ENCODE measurements around the gene ANKS1B. TPM values are rescaled to one million over a fixed set of nuclear protein-coding genes. Genes with fewer than 3 reads are reported as not detected.

ANKS1B gene
- total RNA-seq, 1 experiment from 2014 or later, result 5.8 TPM

GRCh38 chr12:99271071-99271470 lies 713.7 kb downstream of the ANKS1B start:
- no peaks in the 10 kb centered on the region; the same call in 1 of the 2 replicates for H3K4me1 Mint-ChIP-seq
- no peak overlapping the region for H3K4me3 Mint-ChIP-seq
- ATAC-seq (no peak), DNase-seq (ENCODE audit: low spot score) (no peak)
- TF ChIP-seq, protein P1, sequence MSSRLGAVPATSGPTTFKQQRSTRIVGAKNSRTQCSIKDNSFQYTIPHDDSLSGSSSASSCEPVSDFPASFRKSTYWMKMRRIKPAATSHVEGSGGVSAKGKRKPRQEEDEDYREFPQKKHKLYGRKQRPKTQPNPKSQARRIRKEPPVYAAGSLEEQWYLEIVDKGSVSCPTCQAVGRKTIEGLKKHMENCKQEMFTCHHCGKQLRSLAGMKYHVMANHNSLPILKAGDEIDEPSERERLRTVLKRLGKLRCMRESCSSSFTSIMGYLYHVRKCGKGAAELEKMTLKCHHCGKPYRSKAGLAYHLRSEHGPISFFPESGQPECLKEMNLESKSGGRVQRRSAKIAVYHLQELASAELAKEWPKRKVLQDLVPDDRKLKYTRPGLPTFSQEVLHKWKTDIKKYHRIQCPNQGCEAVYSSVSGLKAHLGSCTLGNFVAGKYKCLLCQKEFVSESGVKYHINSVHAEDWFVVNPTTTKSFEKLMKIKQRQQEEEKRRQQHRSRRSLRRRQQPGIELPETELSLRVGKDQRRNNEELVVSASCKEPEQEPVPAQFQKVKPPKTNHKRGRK (CRISPR knock-in tag; IDR thresholded peaks at IDR 0.05; ENCODE audit: borderline replicate concordance), result no peak
- TF ChIP-seq ZSCAN18 (CRISPR knock-in tag; IDR thresholded peaks at IDR 0.05), result no peak
- TF ChIP-seq JUN (CRISPR knock-in tag; IDR thresholded peaks at IDR 0.05), result no peak
- no peak for TF ChIP-seq ZBTB43 (CRISPR knock-in tag; IDR thresholded peaks at IDR 0.05)
- no peak for TF ChIP-seq FOXP1 (CRISPR knock-in tag; IDR thresholded peaks at IDR 0.05; ENCODE audit: borderline replicate concordance)
- TF ChIP-seq, protein P2, sequence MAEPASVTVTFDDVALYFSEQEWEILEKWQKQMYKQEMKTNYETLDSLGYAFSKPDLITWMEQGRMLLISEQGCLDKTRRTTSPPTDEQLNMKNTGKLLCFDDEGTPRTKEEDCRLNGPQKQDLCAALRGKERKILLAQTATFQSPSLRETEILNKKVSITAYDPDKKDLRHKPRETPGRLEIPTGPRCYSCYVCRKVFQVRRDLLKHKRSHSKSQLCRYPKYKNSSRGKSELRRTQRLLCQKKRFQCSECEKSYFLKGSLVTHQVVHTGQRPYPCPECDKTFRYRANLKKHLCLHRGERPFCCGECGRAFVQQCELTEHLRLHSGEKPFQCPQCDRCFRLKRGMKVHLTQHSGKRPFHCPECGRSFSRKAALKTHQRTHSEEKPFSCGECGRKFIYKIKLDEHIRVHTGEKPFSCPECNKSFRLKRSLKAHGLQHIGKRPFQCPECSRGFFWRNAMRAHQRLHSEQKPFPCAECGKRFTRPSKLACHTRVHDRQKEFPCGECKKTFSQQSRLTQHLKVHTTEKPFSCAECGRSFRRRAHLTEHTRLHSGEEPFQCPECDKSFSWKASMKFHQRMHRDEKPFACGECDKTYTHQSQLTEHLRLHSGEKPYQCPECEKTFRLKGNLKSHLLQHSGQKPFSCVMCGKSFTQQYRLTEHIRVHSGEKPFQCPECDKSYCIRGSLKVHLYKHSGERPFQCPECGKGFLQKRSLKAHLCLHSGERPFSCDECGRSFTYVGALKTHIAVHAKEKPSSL (CRISPR knock-in tag; conservative IDR thresholded peaks at IDR 0.05), result no peak
- no peak for TF ChIP-seq KAT7 (CRISPR knock-in tag; IDR thresholded peaks at IDR 0.05; ENCODE audit: borderline replicate concordance)
- TF ChIP-seq AFF4 (CRISPR knock-in tag; IDR thresholded peaks at IDR 0.05; ENCODE audit: borderline replicate concordance), result no peak
- TF ChIP-seq HMGXB4 (CRISPR knock-in tag; IDR thresholded peaks at IDR 0.05), result no peak
- no peak for TF ChIP-seq TCF7 (CRISPR knock-in tag; IDR thresholded peaks at IDR 0.05; ENCODE audit: low read depth)
- no peak for TF ChIP-seq ATF1 (CRISPR knock-in tag; IDR thresholded peaks at IDR 0.05)
- H3K27me3 Mint-ChIP-seq (ENCODE audit: low read depth), result no peaks in the 10 kb centered on the region
- CTCF ChIA-PET, result no interaction called here
- H3K27ac Mint-ChIP-seq, result no peak overlapping the region
- H3K36me3 Mint-ChIP-seq, result no peaks in the 10 kb centered on the region
- POLR2A ChIA-PET, result no interaction called here
- H3K9me3 Mint-ChIP-seq, result peaks cover 21% of the 10 kb centered on the region

GRCh38 chr12:99267038-99267437 lies 717.7 kb downstream of the ANKS1B start:
- H3K9me3 Mint-ChIP-seq, result peaks cover 20% of the 10 kb centered on the region
- H3K27me3 Mint-ChIP-seq (ENCODE audit: low read depth), result no peaks in the 10 kb centered on the region
- ChIA-PET POLR2A (no interaction called here), CTCF (no interaction called here)
- DNase-seq (ENCODE audit: low spot score) (no peak), ATAC-seq (no peak)
- peaks cover 5% of the 10 kb centered on the region for H3K4me1 Mint-ChIP-seq
- no peak overlapping the region for H3K27ac Mint-ChIP-seq
- H3K4me3 Mint-ChIP-seq, result no peak overlapping the region
- peaks cover 5% of the 10 kb centered on the region for H3K36me3 Mint-ChIP-seq
- TF ChIP-seq NR1H2 (CRISPR knock-in tag; IDR thresholded peaks at IDR 0.05) (no peak), ZNF423 (CRISPR knock-in tag; IDR thresholded peaks at IDR 0.05) (no peak), ZNF317 (CRISPR knock-in tag; IDR thresholded peaks at IDR 0.05; ENCODE audit: borderline replicate concordance, low read depth) (no peak), CREM (CRISPR knock-in tag; IDR thresholded peaks at IDR 0.05) (no peak)
- TF ChIP-seq, protein P3, sequence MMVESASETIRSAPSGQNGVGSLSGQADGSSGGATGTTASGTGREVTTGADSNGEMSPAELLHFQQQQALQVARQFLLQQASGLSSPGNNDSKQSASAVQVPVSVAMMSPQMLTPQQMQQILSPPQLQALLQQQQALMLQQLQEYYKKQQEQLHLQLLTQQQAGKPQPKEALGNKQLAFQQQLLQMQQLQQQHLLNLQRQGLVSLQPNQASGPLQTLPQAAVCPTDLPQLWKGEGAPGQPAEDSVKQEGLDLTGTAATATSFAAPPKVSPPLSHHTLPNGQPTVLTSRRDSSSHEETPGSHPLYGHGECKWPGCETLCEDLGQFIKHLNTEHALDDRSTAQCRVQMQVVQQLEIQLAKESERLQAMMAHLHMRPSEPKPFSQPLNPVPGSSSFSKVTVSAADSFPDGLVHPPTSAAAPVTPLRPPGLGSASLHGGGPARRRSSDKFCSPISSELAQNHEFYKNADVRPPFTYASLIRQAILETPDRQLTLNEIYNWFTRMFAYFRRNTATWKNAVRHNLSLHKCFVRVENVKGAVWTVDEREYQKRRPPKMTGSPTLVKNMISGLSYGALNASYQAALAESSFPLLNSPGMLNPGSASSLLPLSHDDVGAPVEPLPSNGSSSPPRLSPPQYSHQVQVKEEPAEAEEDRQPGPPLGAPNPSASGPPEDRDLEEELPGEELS (CRISPR knock-in tag; IDR thresholded peaks at IDR 0.05), result no peak
- TF ChIP-seq, protein P4, sequence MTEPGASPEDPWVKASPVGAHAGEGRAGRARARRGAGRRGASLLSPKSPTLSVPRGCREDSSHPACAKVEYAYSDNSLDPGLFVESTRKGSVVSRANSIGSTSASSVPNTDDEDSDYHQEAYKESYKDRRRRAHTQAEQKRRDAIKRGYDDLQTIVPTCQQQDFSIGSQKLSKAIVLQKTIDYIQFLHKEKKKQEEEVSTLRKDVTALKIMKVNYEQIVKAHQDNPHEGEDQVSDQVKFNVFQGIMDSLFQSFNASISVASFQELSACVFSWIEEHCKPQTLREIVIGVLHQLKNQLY (CRISPR knock-in tag; IDR thresholded peaks at IDR 0.05), result no peak
